GM12878 (cell line): ENCODE measurements around the gene GNAZ. TPM values are rescaled to one million over a fixed set of nuclear protein-coding genes. Genes with fewer than 3 reads are reported as not detected.

Experiments
- ATAC-seq: fragments of 200-7000 bp; cut with Tn5 transposase; 3 replicates; pipeline ENCODE4 v1.9.1; 2020; ENCODE audit warnings: mild to moderate bottlenecking, moderate library complexity
- BruUV-seq: library from RNA; stranded (reverse); fragments of 400-500 nt; replicated peaks from 2 replicates; lab custom pipeline; 2021; lab: Mats Ljungman, UMichigan
- CTCF ChIA-PET: fragments of 300-600 bp; sonication (Branson Sonifier 250); formaldehyde crosslinking; extraction: SDS; loops from one replicate; lab custom pipeline; 2021; ENCODE audit warnings: inconsistent platforms; lab: Yijun Ruan, JAX
- POLR2A ChIA-PET: fragments of 350-600 bp; formaldehyde crosslinking; extraction: SDS; loops from one replicate; lab custom pipeline; 2021; ENCODE audit warnings: inconsistent platforms; lab: Charles Lee
- RAD21 ChIA-PET: fragments of 300-600 bp; sonication (Branson Sonifier 250); formaldehyde crosslinking; loops from one replicate; lab custom pipeline; 2023; ENCODE audit warnings: antibody characterized with exemption; ENCODE audit not compliant: unreplicated experiment; lab: Charles Lee
- SMC1A ChIA-PET: fragments of 300-600 bp; sonication (Branson Sonifier 250); formaldehyde crosslinking; loops from one replicate; lab custom pipeline; 2023; ENCODE audit not compliant: unreplicated experiment, uncharacterized antibody; lab: Charles Lee
- DNase-seq: peaks from one replicate; pipeline ENCODE4 v3.0.0-alpha.2; 2011; ENCODE audit warnings: low read depth, low spot score
- FAIRE-seq: peaks from 3 replicates; lab custom pipeline; 2011; peaks lifted over from hg19 to GRCh38; lab: Jason Lieb, UNC
- H2AFZ ChIP-seq: 2 replicates; pipeline ENCODE4 v1.6.0; 2011; ENCODE audit warnings: low read depth, low read length, control low read depth; ENCODE audit not compliant: control insufficient read depth
- H3K27ac ChIP-seq: 2 replicates; pipeline ENCODE4 v1.5.1; 2011; ENCODE audit warnings: control low read depth; ENCODE audit not compliant: control insufficient read depth, insufficient read depth
- H3K27me3 ChIP-seq, 2 experiments: replicated peaks in 1 of 2; 2 replicates each; pipeline versions ENCODE4 v1.6.0 to v1.6.1; 2011; ENCODE audit warnings: low read length in 1 of 2; ENCODE audit not compliant: control insufficient read depth in 2 of 2, insufficient read depth in 2 of 2
- H3K36me3 ChIP-seq, 2 experiments: 2 replicates each; pipeline ENCODE4 v1.5.1; 2011; ENCODE audit warnings: low read length in 1 of 2; ENCODE audit not compliant: control insufficient read depth in 2 of 2, insufficient read depth in 2 of 2
- H3K4me1 ChIP-seq: 2 replicates; pipeline ENCODE4 v1.6.1; 2011; ENCODE audit warnings: mild to moderate bottlenecking, low read length, moderate library complexity, mixed read lengths; ENCODE audit not compliant: control insufficient read depth, insufficient read depth
- H3K4me2 ChIP-seq: 2 replicates; pipeline ENCODE4 v1.6.0; 2011; ENCODE audit warnings: control low read depth; ENCODE audit not compliant: control insufficient read depth, insufficient read depth
- H3K4me3 ChIP-seq: fragments of 200-600 bp; sonication (generic); 2 replicates; pipeline ENCODE4 v1.5.1; 2016
- H3K79me2 ChIP-seq: 2 replicates; pipeline ENCODE4 v1.6.0; 2011; ENCODE audit warnings: low read length; ENCODE audit not compliant: control insufficient read depth, insufficient read depth
- H3K9ac ChIP-seq: 2 replicates; pipeline ENCODE4 v1.8.0; 2011; ENCODE audit warnings: low read length, control low read depth, mixed read lengths; ENCODE audit not compliant: control insufficient read depth, insufficient read depth
- H3K9me3 ChIP-seq: replicated peaks from 3 replicates; pipeline ENCODE4 v1.5.1; 2011; ENCODE audit warnings: mild to moderate bottlenecking, low read length; ENCODE audit not compliant: control insufficient read depth, insufficient read depth
- H4K20me1 ChIP-seq: 2 replicates; pipeline ENCODE4 v1.6.0; 2011; ENCODE audit not compliant: control insufficient read depth, insufficient read depth
- ASH2L ChIP-seq: fragments of 300-600, 200-600 bp; sonication (generic); IDR thresholded peaks from 2 replicates; pipeline ENCODE4 v1.6.1; 2017; ENCODE audit warnings: low read depth, mild to moderate bottlenecking, borderline replicate concordance
- CREB1 ChIP-seq: IDR thresholded peaks from 2 replicates; pipeline ENCODE4 v1.6.1; 2012; ENCODE audit warnings: low read depth, mild to moderate bottlenecking, inconsistent platforms
- CTCF ChIP-seq, 3 experiments: IDR thresholded peaks in 2 of 3; conservative IDR thresholded peaks in 1 of 3; 2 replicates each; pipeline ENCODE4 v1.5.1; 2011; ENCODE audit warnings: low read depth in 3 of 3, low read length in 3 of 3, mild to moderate bottlenecking in 3 of 3, control low read depth in 2 of 3, moderate library complexity in 2 of 3, inconsistent platforms in 1 of 3, mixed read lengths in 1 of 3; ENCODE audit not compliant: control insufficient read depth in 2 of 3, insufficient read depth in 1 of 3; ENCODE audit errors: extremely low read depth in 1 of 3
- GABPA ChIP-seq: IDR thresholded peaks from 2 replicates; pipeline ENCODE4 v1.6.1; 2014; ENCODE audit warnings: antibody characterized with exemption, low read depth, mild to moderate bottlenecking, inconsistent platforms
- IRF3 ChIP-seq: fragments of 450-650 bp; IDR thresholded peaks from 2 replicates; pipeline ENCODE4 v1.6.1; 2014; ENCODE audit warnings: mild to moderate bottlenecking
- IRF5 ChIP-seq: fragments of 450-650 bp; IDR thresholded peaks from 2 replicates; pipeline ENCODE4 v1.6.1; 2017; ENCODE audit warnings: borderline replicate concordance
- NFYA ChIP-seq: IDR thresholded peaks from 2 replicates; pipeline ENCODE4 v1.6.1; 2011; ENCODE audit warnings: low read depth, mild to moderate bottlenecking, low read length, improper control_type of control experiment, borderline replicate concordance
- PAX8 ChIP-seq: fragments of 450-650 bp; IDR thresholded peaks from 2 replicates; pipeline ENCODE4 v1.6.1; 2017; ENCODE audit warnings: mild to moderate bottlenecking, moderate library complexity
- USF1 ChIP-seq: IDR thresholded peaks from 2 replicates; pipeline ENCODE4 v1.6.1; 2011; ENCODE audit warnings: borderline replicate concordance, low read depth, mild to moderate bottlenecking, moderate library complexity, mixed read lengths, low read length; ENCODE audit not compliant: insufficient read depth; ENCODE audit errors: extremely low read length
- WGBS: methylation state at CpG from one replicate; pipeline ENCODE4 v1.1.6; 2016; ENCODE audit warnings: low lambda C conversion rate; ENCODE audit not compliant: insufficient replicate concordance, insufficient coverage; ENCODE audit errors: missing lambda C conversion rate; 5-methylcytosine and 5-hydroxymethylcytosine counted together
- in situ Hi-C: fragments of 300-500 bp; cut with MboI; formaldehyde crosslinking; loops from 9 replicates; pipeline ENCODE4 v1.14.3; 2018; ENCODE audit warnings: mixed read lengths
- intact Hi-C: fragments of 100-400 bp; cut with micrococcal nuclease; formaldehyde crosslinking; loops from one replicate; pipeline ENCODE4 v1.14.2; 2022; ENCODE audit not compliant: unreplicated experiment
- polyA plus RNA-seq, 11 experiments: library from polyadenylated mRNA; depleted of rRNA in 4 of 11; unstranded in 6 of 11; stranded (reverse) in 5 of 11; fragments of >200 nt; fragmentation: Nextera tagmentation in 4 of 11; fragmentation: Illumina TruSeq in 1 of 11; extraction: Ambion mirVana in 4 of 11; extraction: Trizol in 1 of 11; gene quantifications; 1 replicate in 1 of 11; 2 replicates in 10 of 11; pipeline versions ENCODE4 v1.2.1 to v1.2.3, GENCODE V29; 2011 to 2016; ENCODE audit warnings: inconsistent platforms in 2 of 11, missing spikeins in 2 of 11, low read depth in 1 of 11
- total RNA-seq, 4 experiments: library from RNA; depleted of rRNA in 3 of 4; stranded (reverse); fragments of >200 nt in 3 of 4; fragmentation: Illumina TruSeq in 1 of 4; extraction: Trizol in 1 of 4; gene quantifications; 2 replicates each; pipeline versions ENCODE4 v1.2.1 to v1.2.3, GENCODE V29; 2013 to 2021
- TF ChIP-seq, protein P1 (sequence below): IDR thresholded peaks from 2 replicates; pipeline ENCODE4 v1.6.1; 2012; ENCODE audit warnings: mild to moderate bottlenecking, low read depth, low read length

GNAZ gene
- total and polyA plus RNA-seq, 10 of the 15 experiments (the other 5 are each of a cell fraction or from before 2014, with no cell fraction given): 0.09 to 1.0 (median 0.44) TPM; not detected in 1

DNA sequence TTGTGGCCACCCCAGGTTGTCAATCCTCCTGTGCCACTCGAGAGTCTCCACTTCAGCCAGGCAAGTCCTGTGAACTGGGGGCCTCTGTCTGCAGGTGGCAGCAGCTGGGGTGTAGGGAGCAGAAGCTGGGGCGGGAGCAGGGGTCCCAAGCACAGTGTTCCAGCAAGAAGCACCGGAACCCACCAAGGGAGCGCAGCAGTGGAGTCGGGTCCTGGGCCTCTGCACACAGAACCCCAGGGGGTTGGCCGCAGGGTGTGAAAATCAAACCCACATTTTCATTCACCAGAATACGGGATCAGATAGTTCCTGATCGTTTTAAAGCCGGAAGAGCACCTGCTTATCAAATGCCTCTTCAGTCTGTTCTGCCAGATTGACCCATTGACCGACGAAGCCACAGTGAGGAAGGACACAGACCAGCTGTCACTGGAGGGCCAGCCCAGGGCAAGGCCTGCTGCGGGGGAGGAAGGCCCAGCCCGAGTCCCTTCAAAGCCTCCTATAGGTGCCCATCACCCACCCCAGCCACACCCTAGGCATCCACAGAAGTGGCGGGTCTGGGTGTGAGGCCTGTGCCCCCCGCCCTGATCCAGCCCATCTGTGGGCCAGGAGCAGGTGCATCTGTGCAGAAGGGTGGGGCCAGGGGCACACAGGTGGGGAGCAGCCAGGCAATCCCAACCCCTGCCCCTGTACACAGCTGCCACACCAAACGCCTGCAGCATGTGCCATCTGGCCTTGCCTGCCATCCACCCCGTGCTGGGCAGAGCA is 37.3 kb downstream of the GNAZ start:
- H3K4me3 ChIP-seq: no peak overlapping the region
- H3K27ac ChIP-seq: no peak overlapping the region
- H3K36me3 ChIP-seq: no peaks in the 10 kb centered on the region; a peak in 1 of 4 replicates
- no peak for ATAC-seq
- intact Hi-C loops: no loop called here
- no TSS peak for BruUV-seq
- in situ Hi-C loops: no loop called here
- no peak overlapping the region for H2AFZ ChIP-seq
- H3K4me1 ChIP-seq: no peaks in the 10 kb centered on the region
- RAD21 ChIA-PET: no interaction called here
- DNase-seq: no peak
- no peaks in the 10 kb centered on the region for H3K79me2 ChIP-seq
- H4K20me1 ChIP-seq: no peaks in the 10 kb centered on the region
- H3K9me3 ChIP-seq: no peaks in the 10 kb centered on the region
- no peaks in the 10 kb centered on the region for H3K27me3 ChIP-seq
- POLR2A ChIA-PET: interaction anchor here (0.6 kb wide), 1 partner anchor 108 kb away, joined by 3 read pairs; no protein-coding TSS in a partner anchor
- no peak for FAIRE-seq
- CTCF ChIA-PET: no interaction called here
- no peak overlapping the region for H3K9ac ChIP-seq
- WGBS: 42% methylated on average over 17 of the region's 17 CpGs
- SMC1A ChIA-PET: interaction anchor here (1.0 to 2.4 kb wide), 2 partner anchors 148 kb away, joined by 4 to 12 read pairs; no protein-coding TSS in a partner anchor
- H3K4me2 ChIP-seq: no peak overlapping the region
- TF ChIP-seq USF1 (no peak), IRF5 (no peak), IRF3 (no peak), ASH2L (no peak), CTCF (IDR thresholded peaks at IDR 0.05 in 2 of 3, conservative IDR thresholded peaks at IDR 0.05 in 1 of 3; ENCODE audit: control insufficient read depth in 2 of 3, extremely low read depth in 1 of 3, insufficient read depth in 1 of 3, low read depth in 3 of 3, low read length in 3 of 3) (no peak), NFYA (no peak), PAX8 (no peak), CREB1 (no peak), GABPA (no peak)
- TF ChIP-seq, protein P1, sequence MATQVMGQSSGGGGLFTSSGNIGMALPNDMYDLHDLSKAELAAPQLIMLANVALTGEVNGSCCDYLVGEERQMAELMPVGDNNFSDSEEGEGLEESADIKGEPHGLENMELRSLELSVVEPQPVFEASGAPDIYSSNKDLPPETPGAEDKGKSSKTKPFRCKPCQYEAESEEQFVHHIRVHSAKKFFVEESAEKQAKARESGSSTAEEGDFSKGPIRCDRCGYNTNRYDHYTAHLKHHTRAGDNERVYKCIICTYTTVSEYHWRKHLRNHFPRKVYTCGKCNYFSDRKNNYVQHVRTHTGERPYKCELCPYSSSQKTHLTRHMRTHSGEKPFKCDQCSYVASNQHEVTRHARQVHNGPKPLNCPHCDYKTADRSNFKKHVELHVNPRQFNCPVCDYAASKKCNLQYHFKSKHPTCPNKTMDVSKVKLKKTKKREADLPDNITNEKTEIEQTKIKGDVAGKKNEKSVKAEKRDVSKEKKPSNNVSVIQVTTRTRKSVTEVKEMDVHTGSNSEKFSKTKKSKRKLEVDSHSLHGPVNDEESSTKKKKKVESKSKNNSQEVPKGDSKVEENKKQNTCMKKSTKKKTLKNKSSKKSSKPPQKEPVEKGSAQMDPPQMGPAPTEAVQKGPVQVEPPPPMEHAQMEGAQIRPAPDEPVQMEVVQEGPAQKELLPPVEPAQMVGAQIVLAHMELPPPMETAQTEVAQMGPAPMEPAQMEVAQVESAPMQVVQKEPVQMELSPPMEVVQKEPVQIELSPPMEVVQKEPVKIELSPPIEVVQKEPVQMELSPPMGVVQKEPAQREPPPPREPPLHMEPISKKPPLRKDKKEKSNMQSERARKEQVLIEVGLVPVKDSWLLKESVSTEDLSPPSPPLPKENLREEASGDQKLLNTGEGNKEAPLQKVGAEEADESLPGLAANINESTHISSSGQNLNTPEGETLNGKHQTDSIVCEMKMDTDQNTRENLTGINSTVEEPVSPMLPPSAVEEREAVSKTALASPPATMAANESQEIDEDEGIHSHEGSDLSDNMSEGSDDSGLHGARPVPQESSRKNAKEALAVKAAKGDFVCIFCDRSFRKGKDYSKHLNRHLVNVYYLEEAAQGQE: no peak
